ENCODE measurements around the gene ANKRD11.
"Not testable (repeated sequence)": the region's sequence is repeated elsewhere in the genome, so short reads cannot be mapped to it uniquely, and the experiment has no call there.

The ANKRD11 gene

DNA sequence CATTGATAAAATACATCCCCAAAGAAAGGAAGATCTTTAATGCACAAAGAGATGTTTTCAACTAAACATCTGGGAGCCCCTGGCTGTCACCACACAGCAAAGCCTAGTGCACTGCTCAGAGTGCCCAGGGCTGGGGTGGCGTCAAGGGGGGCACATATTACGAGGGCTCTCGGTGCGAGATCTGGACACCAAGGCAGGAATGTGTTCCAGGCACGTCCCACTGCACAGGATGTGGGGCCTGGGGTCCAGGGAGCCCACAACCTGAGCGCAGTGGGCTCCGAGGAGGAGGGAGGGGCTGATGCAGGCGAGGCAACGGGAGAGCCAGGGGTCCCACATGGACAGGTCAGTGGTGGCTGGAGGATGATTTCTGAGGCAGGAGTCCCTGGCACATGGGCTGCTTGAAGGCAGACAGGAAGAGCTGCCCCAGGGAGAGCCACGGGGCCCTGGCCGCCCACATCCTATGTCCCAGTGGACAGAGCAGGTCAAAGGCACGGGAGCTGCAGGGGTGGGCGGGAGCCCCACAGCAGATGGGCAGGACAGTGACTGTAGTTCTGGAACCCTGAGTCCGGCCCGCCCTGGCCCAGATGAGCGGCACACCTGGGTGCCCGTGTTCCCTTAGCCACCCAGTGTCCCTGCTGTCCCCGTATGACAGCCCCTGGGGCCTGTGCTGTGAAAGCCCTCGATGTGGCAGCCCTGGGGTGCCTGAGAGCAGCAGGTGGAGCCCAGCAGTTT, 216.5 kb downstream of the ANKRD11 start:
- no peak for DNase-seq (ENCODE audit: low read depth)
- TF ChIP-seq CTCF (IDR thresholded peaks at IDR 0.05; ENCODE audit: control insufficient read depth, extremely low read depth, insufficient read depth): no peak
- no peak overlapping the region for H3K4me3 ChIP-seq (ENCODE audit: low read depth, low read length)

DNA sequence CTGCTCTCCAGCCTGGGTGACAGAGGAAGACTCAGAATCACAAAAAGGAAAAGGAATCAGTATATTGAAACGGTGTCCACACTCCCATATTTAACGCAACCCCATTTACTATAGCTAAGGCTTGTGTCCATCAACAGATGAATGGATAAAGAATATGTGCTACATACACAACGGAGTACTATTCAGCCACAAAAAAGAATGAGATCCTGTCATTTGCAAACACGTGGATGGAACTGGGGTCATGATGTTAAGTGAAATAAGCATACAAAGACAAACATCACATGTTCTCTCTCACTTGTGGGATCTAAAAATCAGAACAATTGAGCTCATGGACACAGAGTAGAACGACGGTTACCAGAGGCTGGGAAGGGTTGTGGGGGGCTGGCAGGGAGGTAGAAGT, 217.7 kb downstream of the ANKRD11 start:
- no peak for DNase-seq (ENCODE audit: low read depth)
- no peak for TF ChIP-seq CTCF (IDR thresholded peaks at IDR 0.05; ENCODE audit: control insufficient read depth, extremely low read depth, insufficient read depth)
- H3K4me3 ChIP-seq (ENCODE audit: low read depth, low read length): no peak overlapping the region

DNA sequence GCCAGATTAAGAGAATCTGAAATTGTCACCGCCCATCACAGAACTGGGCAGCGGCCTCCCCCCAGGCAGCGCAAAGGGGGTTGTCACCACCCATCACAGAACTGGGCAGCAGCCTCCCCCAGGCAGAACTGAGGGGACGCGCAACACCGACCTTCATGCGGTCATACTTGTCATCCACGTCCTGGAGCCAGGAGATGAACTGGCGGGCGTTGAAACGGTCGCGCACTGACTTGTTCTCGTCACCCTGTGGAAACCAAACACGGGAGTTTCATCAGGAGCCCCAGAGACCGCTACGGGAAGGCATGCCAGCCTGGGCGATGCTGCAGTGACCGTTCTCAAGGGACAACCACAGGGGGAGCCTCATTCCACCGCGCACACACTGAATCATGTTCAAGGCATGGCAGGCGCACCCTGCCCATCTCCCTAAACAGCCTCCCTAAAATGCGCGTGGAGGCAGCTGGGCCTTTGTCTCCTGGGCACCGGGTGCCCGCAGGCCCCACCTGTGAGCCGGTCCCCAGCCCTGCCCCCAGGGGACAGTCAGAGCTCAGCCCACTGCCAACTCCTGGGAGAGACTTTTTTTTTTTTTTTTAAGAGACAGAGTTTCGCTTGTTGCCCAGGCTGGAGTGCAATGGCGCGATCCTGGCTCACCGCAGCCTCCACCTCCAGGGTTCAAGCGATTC, 219.6 kb downstream of the ANKRD11 start:
- no peak for TF ChIP-seq CTCF (IDR thresholded peaks at IDR 0.05; ENCODE audit: control insufficient read depth, extremely low read depth, insufficient read depth)
- no peak for DNase-seq (ENCODE audit: low read depth)
- no peak overlapping the region for H3K4me3 ChIP-seq (ENCODE audit: low read depth, low read length)

- no peak for DNase-seq (ENCODE audit: low read depth)
- no peak for TF ChIP-seq CTCF (IDR thresholded peaks at IDR 0.05; ENCODE audit: control insufficient read depth, extremely low read depth, insufficient read depth)
- H3K4me3 ChIP-seq (ENCODE audit: low read depth, low read length): no peak overlapping the region
Measured at GRCh38 chr16:89269805-89270665, 220.3 kb downstream of the ANKRD11 start.

DNA sequence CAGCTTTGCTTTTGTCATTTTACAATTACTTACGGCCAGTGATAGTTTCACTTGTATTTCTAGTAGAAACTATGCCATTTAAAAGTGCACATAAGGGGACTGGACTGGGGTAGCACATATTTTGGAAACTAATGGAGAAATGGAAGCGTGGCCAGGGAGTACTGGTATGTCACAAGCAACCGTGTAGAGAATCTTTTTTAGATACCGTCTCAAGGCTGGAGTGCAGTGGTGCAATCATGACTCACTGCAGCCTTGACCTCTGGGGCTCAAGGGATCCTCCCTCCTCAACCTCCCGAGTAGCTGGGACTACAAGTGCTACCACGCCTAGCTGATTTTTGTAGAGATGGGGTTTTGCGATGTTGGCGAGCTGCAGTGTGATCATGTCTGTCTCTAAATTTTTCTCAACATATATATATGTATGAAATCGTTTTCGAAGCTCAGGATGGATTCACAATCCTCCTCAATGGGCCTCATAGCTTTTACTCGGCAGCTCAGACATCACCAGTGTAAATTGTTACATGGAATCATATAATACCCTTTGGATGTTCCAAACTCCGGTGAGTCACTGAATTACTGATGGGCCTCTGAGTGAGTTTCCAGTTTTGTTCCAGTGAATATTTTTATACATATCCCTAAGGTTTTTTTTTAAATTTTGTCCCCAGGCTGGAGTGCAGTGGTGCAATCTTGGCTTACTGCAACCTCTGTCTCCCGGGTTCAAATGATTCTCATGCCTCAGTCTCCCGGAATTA, 221.2 kb downstream of the ANKRD11 start:
- H3K4me3 ChIP-seq (ENCODE audit: low read depth, low read length): no peak overlapping the region
- no peak for DNase-seq (ENCODE audit: low read depth)
- TF ChIP-seq CTCF (IDR thresholded peaks at IDR 0.05; ENCODE audit: control insufficient read depth, extremely low read depth, insufficient read depth): no peak

- no peak for TF ChIP-seq CTCF (IDR thresholded peaks at IDR 0.05; ENCODE audit: control insufficient read depth, extremely low read depth, insufficient read depth)
- no peak overlapping the region for H3K4me3 ChIP-seq (ENCODE audit: low read depth, low read length)
- DNase-seq (ENCODE audit: low read depth): no peak
Measured at GRCh38 chr16:89268585-89268984, 221.8 kb downstream of the ANKRD11 start.

- not testable (repeated sequence) for H3K4me3 ChIP-seq (ENCODE audit: low read depth, low read length); DNase-seq (ENCODE audit: low read depth)
Measured at GRCh38 chr16:89267746-89268145, 222.6 kb downstream of the ANKRD11 start.

Data from LNCaP clone FGC (cell line).